K562 (cell line): ENCODE measurements around the gene IRF1. TPM values are rescaled to one million over a fixed set of nuclear protein-coding genes. Genes with fewer than 3 reads are reported as not detected.
"Not testable (repeated sequence)": the region's sequence is repeated elsewhere in the genome, so short reads cannot be mapped to it uniquely, and the experiment has no call there.

Source experiments
- ATAC-seq: fragments of 200-7000 bp; cut with Tn5 transposase; 3 replicates; pipeline ENCODE4 v1.9.1; 2020; ENCODE audit warnings: moderate library complexity
- BruUV-seq: library from RNA; stranded (reverse); fragments of 400-500 nt; replicated peaks from 2 replicates; lab custom pipeline; 2021; lab: Mats Ljungman, UMichigan
- CTCF ChIA-PET: fragments of 300-600 bp; formaldehyde crosslinking; extraction: SDS; loops from one replicate; lab custom pipeline; 2021; ENCODE audit warnings: low intra/inter-chr PET ratio; lab: Yijun Ruan, JAX
- POLR2A ChIA-PET: fragments of 300-600, 350-650 bp; sonication (Branson Sonifier 250); formaldehyde crosslinking; extraction: SDS; loops from one replicate; lab custom pipeline; 2021; ENCODE audit warnings: antibody characterized with exemption, inconsistent platforms; lab: Yijun Ruan, JAX
- DNase-seq, 4 experiments: peaks; one replicate each; pipeline versions ENCODE4 v3.0.0 to v3.0.0-alpha.2; 2011 to 2018; ENCODE audit warnings: low spot score in 3 of 4, mixed read lengths in 3 of 4; ENCODE audit errors: extremely low read depth in 1 of 4
- FAIRE-seq: peaks from 2 replicates; lab custom pipeline; 2011; peaks lifted over from hg19 to GRCh38; lab: Jason Lieb, UNC
- H2AFZ ChIP-seq: 2 replicates; pipeline ENCODE4 v1.6.0; 2011; ENCODE audit warnings: low read depth, low read length, control low read depth, inconsistent platforms
- H3K27ac ChIP-seq: fragments of 200-600 bp; 3 replicates; pipeline ENCODE4 v1.8.0; 2011; ENCODE audit warnings: low read depth, mild to moderate bottlenecking, control low read depth, inconsistent platforms, low read length, moderate library complexity, mixed read lengths; ENCODE audit errors: extremely low read depth
- H3K27me3 ChIP-seq, 2 experiments: fragments of 300-600 bp in 1 of 2; 2 replicates in 1 of 2; 3 replicates in 1 of 2; pipeline versions ENCODE4 v1.6.0 to v1.8.0; 2011; ENCODE audit warnings: inconsistent platforms in 2 of 2, low read length in 2 of 2, mild to moderate bottlenecking in 1 of 2, mixed read lengths in 1 of 2, moderate library complexity in 1 of 2; ENCODE audit not compliant: control insufficient read depth in 2 of 2, insufficient read depth in 2 of 2
- H3K36me3 ChIP-seq: fragments of 300-600 bp; 3 replicates; pipeline ENCODE4 v1.8.0; 2011; ENCODE audit warnings: mild to moderate bottlenecking, low read length, inconsistent platforms; ENCODE audit not compliant: control insufficient read depth, insufficient read depth
- H3K4me1 ChIP-seq, 2 experiments: fragments of 200-600 bp in 1 of 2; replicated peaks in 1 of 2; 2 replicates in 1 of 2; 3 replicates in 1 of 2; pipeline versions ENCODE4 v1.5.1 to v1.8.0; 2011; ENCODE audit warnings: inconsistent platforms in 2 of 2, low read length in 2 of 2, mild to moderate bottlenecking in 1 of 2, mixed read lengths in 1 of 2, moderate library complexity in 1 of 2; ENCODE audit not compliant: control insufficient read depth in 2 of 2, insufficient read depth in 2 of 2
- H3K4me2 ChIP-seq: 2 replicates; pipeline ENCODE4 v1.6.1; 2011; ENCODE audit warnings: low read length, control low read depth, inconsistent platforms, mixed read lengths; ENCODE audit not compliant: insufficient read depth
- H3K4me3 ChIP-seq: fragments of 200-600 bp; sonication (generic), shearing (Covaris generic); 2 replicates; pipeline ENCODE4 v1.5.1; 2016; ENCODE audit warnings: control low read depth, inconsistent platforms
- H3K79me2 ChIP-seq: fragments of 200-600 bp; 3 replicates; pipeline ENCODE4 v1.8.0; 2011; ENCODE audit warnings: low read length, inconsistent platforms; ENCODE audit not compliant: control insufficient read depth, insufficient read depth
- H3K9ac ChIP-seq, 2 experiments: 2 replicates each; pipeline versions ENCODE4 v1.6.0 to v1.6.1; 2011; ENCODE audit warnings: low read depth in 2 of 2, low read length in 2 of 2, control low read depth in 1 of 2, inconsistent platforms in 1 of 2, mild to moderate bottlenecking in 1 of 2, mixed read lengths in 1 of 2; ENCODE audit not compliant: insufficient read depth in 1 of 2
- H3K9me1 ChIP-seq: one replicate; pipeline ENCODE4 v1.6.0; 2011; ENCODE audit warnings: inconsistent platforms, mild to moderate bottlenecking, low read length, moderate library complexity; ENCODE audit not compliant: control insufficient read depth, insufficient read depth
- H3K9me3 ChIP-seq: replicated peaks from 2 replicates; pipeline ENCODE4 v1.5.1; 2011; ENCODE audit warnings: low read depth, low read length, inconsistent platforms; ENCODE audit not compliant: control insufficient read depth, insufficient read depth
- H4K20me1 ChIP-seq: replicated peaks from 2 replicates; pipeline ENCODE4 v1.6.1; 2011; ENCODE audit warnings: low read length, inconsistent platforms, mixed read lengths; ENCODE audit not compliant: control insufficient read depth, insufficient read depth
- CHD2 ChIP-seq: IDR thresholded peaks from 2 replicates; pipeline ENCODE4 v1.6.1; 2011; ENCODE audit warnings: low read depth, low read length
- ZNF431 ChIP-seq: sonication (generic); formaldehyde crosslinking; IDR thresholded peaks from 2 replicates; pipeline ENCODE4 v1.8.0; 2022; ENCODE audit warnings: mild to moderate bottlenecking, missing genetic modification reagents
- ZNF512 ChIP-seq: IDR thresholded peaks from 2 replicates; pipeline ENCODE4 v1.6.1; 2016; ENCODE audit warnings: missing genetic modification characterization, missing compliant biosample characterization
- WGBS: fragments of 100-300 bp; shearing (Covaris generic); methylation state at CpG from one replicate; pipeline ENCODE4 v1.1.6; 2016; ENCODE audit warnings: low coverage, mixed read lengths; ENCODE audit not compliant: insufficient coverage; ENCODE audit errors: missing lambda C conversion rate; 5-methylcytosine and 5-hydroxymethylcytosine counted together
- in situ Hi-C: fragments of 300-500 bp; cut with MboI; formaldehyde crosslinking; loops from 4 replicates; pipeline ENCODE4 v1.15.0; 2018; ENCODE audit warnings: inconsistent platforms, mixed read lengths
- intact Hi-C: fragments of 100-400 bp; cut with micrococcal nuclease; formaldehyde crosslinking; loops from 2 replicates; pipeline ENCODE4 v1.14.2; 2022
- polyA plus RNA-seq, 8 experiments: library from polyadenylated mRNA; depleted of rRNA in 4 of 8; stranded (reverse) in 5 of 8; unstranded in 3 of 8; fragments of >200 nt; fragmentation: Nextera tagmentation in 2 of 8; fragmentation: Illumina TruSeq in 1 of 8; extraction: Ambion mirVana in 2 of 8; extraction: Trizol in 1 of 8; gene quantifications; 2 replicates each; pipeline versions ENCODE4 v1.2.1 to v1.2.3, GENCODE V29; 2011 to 2014; ENCODE audit warnings: inconsistent platforms in 1 of 8, missing spikeins in 1 of 8
- total RNA-seq, 7 experiments: library from RNA; depleted of rRNA in 6 of 7; stranded (reverse); fragments of >200 nt in 6 of 7; fragmentation: Illumina TruSeq in 2 of 7; extraction: Trizol in 2 of 7; gene quantifications; 2 replicates each; pipeline versions ENCODE4 v1.2.1 to v1.2.3, GENCODE V29; 2011 to 2021; ENCODE audit warnings: low replicate concordance in 1 of 7

The IRF1 gene
- total and polyA plus RNA-seq, 9 of the 15 experiments (the other 6 are each of a cell fraction or from before 2014, with no cell fraction given), result 1.1 to 12.3 (median 5.9) TPM

- not testable (repeated sequence) for H3K4me3 ChIP-seq, FAIRE-seq, H3K9ac ChIP-seq, H3K4me2 ChIP-seq, H3K27ac ChIP-seq, ATAC-seq, DNase-seq, H3K9me1 ChIP-seq, H3K27me3 ChIP-seq, H3K36me3 ChIP-seq, H4K20me1 ChIP-seq, H3K79me2 ChIP-seq, H3K9me3 ChIP-seq, H2AFZ ChIP-seq, BruUV-seq
- TF ChIP-seq CHD2 (peak; percentile 77; the same call in 1 of the 2 replicates), ZNF431 (CRISPR knock-in tag) (peak; percentile 92)
- 43% methylated on average over 5 of the region's 5 CpGs for WGBS
- peaks cover 4 to 26% of the 10 kb centered on the region in 2 experiments; a peak in 4 of 5 replicates for H3K4me1 ChIP-seq
- ChIA-PET POLR2A (interaction anchor here (0.6 kb wide), 1 partner anchor 70 kb away, joined by 3 read pairs; no protein-coding TSS in a partner anchor), CTCF (interaction anchor here (0.7 kb wide), 1 partner anchor 210 kb away, joined by 3 read pairs; no protein-coding TSS in a partner anchor)
- in situ Hi-C loops (loop anchor here (5.0 kb wide), 1 partner anchor 347 kb away; the partner anchor contains the start of gene LEAP2), intact Hi-C loops (loop anchor here (5.0 kb wide), 2 partner anchors 67 to 127 kb away; no protein-coding TSS in a partner anchor)
Observed at GRCh38 chr5:132524877-132525276, 34.3 kb upstream of the IRF1 start.

GRCh38 chr5:132522067-132522466 lies 31.5 kb upstream of the IRF1 start:
- peak; percentile 37 for FAIRE-seq
- H3K79me2 ChIP-seq, H3K27ac ChIP-seq, in situ Hi-C loops, CTCF ChIA-PET, H3K27me3 ChIP-seq, H3K36me3 ChIP-seq, BruUV-seq, H3K9ac ChIP-seq, H4K20me1 ChIP-seq, ATAC-seq, DNase-seq, H3K4me2 ChIP-seq, H3K9me1 ChIP-seq, H3K4me3 ChIP-seq, H3K4me1 ChIP-seq, H3K9me3 ChIP-seq, POLR2A ChIA-PET, H2AFZ ChIP-seq, intact Hi-C loops: not testable (repeated sequence)
- 22% methylated on average over 1 of the region's 1 CpG for WGBS
- TF ChIP-seq ZNF512 (tag), result peak; percentile 75
